Testis (tissue), 3 donors: ENCODE data around the gene SPAG5. TPM values are rescaled to one million over a fixed set of nuclear protein-coding genes. Genes with fewer than 3 reads are reported as not detected.

Source experiments
- DNase-seq: peaks from one replicate; pipeline ENCODE4 v3.0.0-alpha.2; 2019
- H3K27ac ChIP-seq, 2 donors: fragments of 200-600 bp; sonication (generic); one replicate each; pipeline ENCODE4 v1.5.1; 2019
- H3K27me3 ChIP-seq: fragments of 200-600 bp; sonication (generic); one replicate; pipeline ENCODE4 v1.5.1; 2019
- H3K36me3 ChIP-seq: fragments of 200-600 bp; sonication (generic); one replicate; pipeline ENCODE4 v1.5.1; 2017; ENCODE audit warnings: low read depth; ENCODE audit errors: missing control alignments
- H3K4me1 ChIP-seq: fragments of 200-600 bp; sonication (generic); one replicate; pipeline ENCODE4 v1.5.1; 2019
- H3K4me3 ChIP-seq, 2 donors: fragments of 200-600 bp; sonication (generic); one replicate each; pipeline ENCODE4 v1.5.1; 2017 to 2019
- H3K9me3 ChIP-seq: fragments of 200-600 bp; sonication (generic); one replicate; pipeline ENCODE4 v1.5.1; 2017
- CTCF ChIP-seq, 3 experiments: fragments of 450-650 bp in 2 of 3; fragments of 200-600 bp in 1 of 3; sonication (generic) in 1 of 3; IDR thresholded peaks; one replicate each; pipeline ENCODE4 v1.5.1; 2016 to 2019; ENCODE audit warnings: antibody characterized with exemption in 3 of 3, mild to moderate bottlenecking in 2 of 3, moderate library complexity in 1 of 3
- POLR2A ChIP-seq: fragments of 450-650 bp; IDR thresholded peaks from one replicate; pipeline ENCODE4 v1.6.1; 2017; ENCODE audit warnings: antibody characterized with exemption, mild to moderate bottlenecking, moderate library complexity
- WGBS, 2 donors: methylation state at CpG; one replicate each; pipeline ENCODE4 v1.1.5; 2018; 5-methylcytosine and 5-hydroxymethylcytosine counted together
- intact Hi-C: fragments of 100-400 bp; cut with DNase I; formaldehyde crosslinking; loops from one replicate; pipeline ENCODE4 v1.15.1; 2023; ENCODE audit warnings: low total_unique reads
- polyA plus RNA-seq: library from polyadenylated mRNA; stranded (reverse); fragments of 350-450 nt; fragmentation: Illumina TruSeq; extraction: RNeasy Lipid Tissue Mini Kit (QIAGEN cat#74804); gene quantifications from one replicate; pipeline ENCODE4 v1.2.3, GENCODE V29; 2014; ENCODE audit warnings: low read depth, low replicate concordance; ENCODE audit not compliant: insufficient read depth
- total RNA-seq, 2 donors: library from RNA; depleted of rRNA; stranded (reverse); fragments of >200 nt; gene quantifications; one replicate each; pipeline ENCODE4 v1.2.3, GENCODE V29; 2016

SPAG5 gene
- total and polyA plus RNA-seq, 3 donors from 2014 or later: 79.4 to 232 (median 116) TPM

GRCh38 chr17:28545141-28545503 lies 53.7 kb downstream of the SPAG5 start:
- WGBS, 2 donors: 91 to 94% methylated on average over 2 of the region's 2 CpGs
- Histone ChIP-seq H3K27me3 (no peaks in the 10 kb centered on the region), H3K36me3 (no peaks in the 10 kb centered on the region), H3K9me3 (no peaks in the 10 kb centered on the region), H3K27ac (no peak overlapping the region), H3K4me3 (no peak overlapping the region), H3K4me1 (peaks cover 7% of the 10 kb centered on the region)
- TF ChIP-seq POLR2A: no peak
- TF ChIP-seq CTCF (IDR thresholded peaks at IDR 0.05): no peak
- intact Hi-C loops: no loop called here
- DNase-seq: no peak

GRCh38 chr17:28544402-28545140 lies 54.3 kb downstream of the SPAG5 start:
- H3K4me1 ChIP-seq: peaks cover 3% of the 10 kb centered on the region
- no peaks in the 10 kb centered on the region for H3K36me3 ChIP-seq
- H3K4me3 ChIP-seq: no peak overlapping the region
- TF ChIP-seq POLR2A: no peak
- no peak for TF ChIP-seq CTCF (IDR thresholded peaks at IDR 0.05)
- H3K9me3 ChIP-seq: no peaks in the 10 kb centered on the region
- intact Hi-C loops: no loop called here
- H3K27ac ChIP-seq: no peak overlapping the region
- DNase-seq: no peak
- 88 to 92% methylated on average over 4 of the region's 4 CpGs for WGBS, 2 donors
- no peaks in the 10 kb centered on the region for H3K27me3 ChIP-seq

GRCh38 chr17:28541439-28541838 lies 57.4 kb downstream of the SPAG5 start:
- no peak for DNase-seq
- no peaks in the 10 kb centered on the region for H3K9me3 ChIP-seq
- no peak overlapping the region for H3K27ac ChIP-seq
- TF ChIP-seq POLR2A: no peak
- no peak for TF ChIP-seq CTCF (IDR thresholded peaks at IDR 0.05)
- intact Hi-C loops: no loop called here
- H3K4me1 ChIP-seq: no peaks in the 10 kb centered on the region
- H3K27me3 ChIP-seq: no peaks in the 10 kb centered on the region
- no peaks in the 10 kb centered on the region for H3K36me3 ChIP-seq
- 92 to 94% methylated on average over 4 of the region's 4 CpGs for WGBS, 2 donors
- H3K4me3 ChIP-seq: no peak overlapping the region

GRCh38 chr17:28540231-28540630 lies 58.6 kb downstream of the SPAG5 start:
- TF ChIP-seq CTCF (IDR thresholded peaks at IDR 0.05): no peak
- TF ChIP-seq POLR2A: no peak
- Histone ChIP-seq H3K4me1 (no peaks in the 10 kb centered on the region), H3K27me3 (no peaks in the 10 kb centered on the region), H3K27ac (no peak overlapping the region), H3K36me3 (no peaks in the 10 kb centered on the region), H3K9me3 (no peaks in the 10 kb centered on the region), H3K4me3 (no peak overlapping the region)
- intact Hi-C loops: no loop called here
- no peak for DNase-seq
- WGBS, 2 donors: 82 to 96% methylated on average over 3 to 4 of the region's 4 CpGs

GRCh38 chr17:28538296-28538895 lies 60.4 kb downstream of the SPAG5 start:
- intact Hi-C loops: no loop called here
- 88 to 92% methylated on average over 13 to 14 of the region's 14 CpGs for WGBS, 2 donors
- no peak overlapping the region for H3K4me3 ChIP-seq
- H3K36me3 ChIP-seq: no peaks in the 10 kb centered on the region
- H3K9me3 ChIP-seq: no peaks in the 10 kb centered on the region
- no peaks in the 10 kb centered on the region for H3K27me3 ChIP-seq
- H3K27ac ChIP-seq: no peak overlapping the region
- H3K4me1 ChIP-seq: no peaks in the 10 kb centered on the region
- TF ChIP-seq POLR2A: no peak
- no peak for TF ChIP-seq CTCF (IDR thresholded peaks at IDR 0.05)
- DNase-seq: no peak
